HG03469 (cell line): ENCODE data around the gene RNF4.
A peak's percentile ranks its signal among the peaks of the same experiment; 100 is the strongest.
"Not testable (repeated sequence)": the region's sequence is repeated elsewhere in the genome, so short reads cannot be mapped to it uniquely, and the experiment has no call there.

Experiments
- ATAC-seq: cut with Tn5 transposase; IDR thresholded peaks from one replicate; pipeline ENCODE4 v1.9.1; 2021; ENCODE audit warnings: mild to moderate bottlenecking, moderate library complexity, moderate number of reproducible peaks; ENCODE audit not compliant: unreplicated experiment

The RNF4 gene

GRCh38 chr4:2516635-2517034 is 47.7 kb downstream of the RNF4 start:
- no peak for ATAC-seq

- ATAC-seq, result no peak
These were observed 57.7 kb downstream of the RNF4 start for GRCh38 chr4:2526559-2526958.

DNA sequence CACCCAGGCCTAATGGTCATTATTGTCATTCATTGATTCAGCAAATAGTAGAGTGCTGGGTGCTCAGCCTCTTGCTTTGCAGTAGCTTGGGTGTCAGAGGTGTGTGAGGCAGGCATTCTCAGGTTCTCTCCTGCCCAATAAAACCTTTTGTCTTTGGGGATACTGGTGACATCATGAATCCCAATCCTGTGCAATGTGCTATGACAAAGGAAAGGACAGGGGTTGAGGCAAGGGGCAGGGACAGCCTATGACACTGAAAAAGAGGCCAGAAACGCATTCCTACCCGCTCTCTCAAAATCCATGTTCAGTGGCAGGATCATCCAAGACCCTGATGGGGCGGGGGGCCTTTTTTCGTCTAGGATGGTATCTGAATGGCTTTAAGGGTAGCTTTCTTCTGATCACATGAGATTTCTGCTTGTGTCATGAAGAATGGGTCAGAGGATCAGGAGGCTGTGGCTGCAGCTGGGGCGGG is 66.0 kb downstream of the RNF4 start:
- ATAC-seq, result no peak

- peak; percentile 11 for ATAC-seq
These were observed 66.7 kb downstream of the RNF4 start for GRCh38 chr4:2535376-2536192.

DNA sequence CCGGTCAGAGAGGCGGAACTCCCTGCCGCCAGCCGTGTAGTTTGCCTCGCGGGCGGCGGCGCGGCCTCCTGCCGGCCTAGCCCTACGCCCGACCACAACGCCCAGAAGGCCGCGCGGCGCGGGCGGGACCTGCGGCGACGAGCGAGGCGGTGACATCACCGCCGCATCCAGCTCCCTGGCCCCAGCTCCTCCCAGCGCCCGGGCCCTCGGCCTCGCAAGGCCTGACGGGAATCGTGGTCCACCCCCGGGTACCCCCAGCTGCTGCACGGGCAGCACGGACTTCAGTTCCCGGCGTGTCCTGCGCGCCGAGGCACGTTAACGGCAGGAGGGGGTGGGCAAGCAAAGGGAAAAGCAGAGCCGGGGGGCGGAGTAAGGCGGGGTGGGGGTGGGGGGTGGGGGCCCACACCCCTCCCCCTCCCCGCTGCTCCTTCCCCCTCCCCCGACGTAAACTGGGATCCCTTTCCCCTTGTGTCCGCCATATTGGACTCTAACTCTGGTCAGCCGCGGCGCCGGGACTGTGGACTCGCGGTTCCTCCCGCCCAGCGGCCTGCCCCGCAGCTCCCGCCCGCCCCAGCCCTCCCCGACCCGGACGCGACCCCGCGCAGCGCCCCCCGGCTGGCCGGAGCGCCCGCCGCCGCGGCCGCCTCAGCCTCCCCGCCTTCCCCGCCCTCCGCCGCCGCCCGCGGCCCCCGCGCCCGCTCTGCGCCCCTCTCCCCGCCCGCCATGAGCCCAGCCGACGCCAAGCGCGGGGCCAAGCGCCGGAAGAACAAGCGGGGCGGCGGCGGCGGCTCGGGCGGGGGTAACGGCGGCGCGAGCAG is 67.5 kb downstream of the RNF4 start, which contains the start of gene FAM193A:
Gene FAM193A, plus strand, starts transcription at position 455 of the 818 bp plus-strand sequence. Its CDS starts 269 bp downstream, at position 724.
- peak; percentile 77 for ATAC-seq

- no peak for ATAC-seq
These were observed 68.3 kb downstream of the RNF4 start for GRCh38 chr4:2537011-2537830.

- not testable (repeated sequence) for ATAC-seq
These were observed 74.8 kb downstream of the RNF4 start for GRCh38 chr4:2543580-2544191.

DNA sequence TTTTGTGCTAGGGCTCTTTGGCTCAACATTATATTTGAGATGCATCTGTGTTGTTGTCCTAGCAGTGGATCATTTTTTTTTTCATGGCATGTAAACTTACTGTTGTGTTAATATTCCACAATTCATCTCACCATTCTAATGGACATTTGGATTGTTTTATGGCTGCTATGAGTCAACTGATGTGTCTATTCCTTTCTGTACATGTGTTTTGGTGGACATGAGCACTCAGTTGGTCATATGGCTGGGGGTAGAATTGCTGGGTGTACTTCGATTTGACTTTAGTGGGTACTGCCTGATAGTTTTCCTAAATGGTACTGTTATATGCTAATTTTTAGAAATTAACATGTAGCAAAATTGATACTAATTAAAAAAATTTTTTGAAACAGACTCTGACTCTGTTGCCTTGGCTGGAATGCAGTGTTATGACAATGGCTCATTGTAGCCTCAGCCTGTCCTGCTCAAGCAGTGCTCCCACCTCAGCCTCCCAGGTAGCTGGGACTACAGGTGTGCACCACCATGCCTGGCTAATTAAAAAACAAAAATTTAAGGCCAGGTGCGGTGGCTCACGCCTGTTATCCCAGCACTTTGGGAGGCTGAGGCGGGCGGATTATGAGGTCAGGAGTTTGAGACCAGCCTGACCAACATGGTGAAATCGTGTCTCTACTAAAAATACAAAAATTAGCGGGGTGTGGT is 76.6 kb downstream of the RNF4 start:
- ATAC-seq, result no peak

GRCh38 chr4:2546286-2546823 is 77.4 kb downstream of the RNF4 start:
- no peak for ATAC-seq

- not testable (repeated sequence) for ATAC-seq
These were observed 78.2 kb downstream of the RNF4 start for GRCh38 chr4:2546961-2547691.

DNA sequence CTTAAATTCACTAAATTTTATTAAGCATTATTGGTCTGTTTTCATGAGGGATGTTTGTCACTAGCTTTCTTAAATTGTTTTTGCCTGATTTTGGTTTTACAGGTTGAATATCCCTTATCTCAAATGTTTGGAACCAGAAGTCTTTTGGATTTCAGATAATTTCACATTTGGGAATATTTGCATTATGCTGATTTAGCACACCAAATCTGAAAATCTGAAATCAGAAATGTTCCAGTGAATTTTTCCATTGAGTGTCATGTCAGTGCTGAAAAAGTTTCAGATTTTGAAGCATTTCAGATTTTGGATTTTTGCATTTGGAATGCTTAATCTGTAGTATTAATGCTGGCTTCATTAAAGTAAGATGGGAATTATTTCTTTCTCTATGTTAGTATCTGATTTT is 82.2 kb downstream of the RNF4 start:
- ATAC-seq, result no peak

DNA sequence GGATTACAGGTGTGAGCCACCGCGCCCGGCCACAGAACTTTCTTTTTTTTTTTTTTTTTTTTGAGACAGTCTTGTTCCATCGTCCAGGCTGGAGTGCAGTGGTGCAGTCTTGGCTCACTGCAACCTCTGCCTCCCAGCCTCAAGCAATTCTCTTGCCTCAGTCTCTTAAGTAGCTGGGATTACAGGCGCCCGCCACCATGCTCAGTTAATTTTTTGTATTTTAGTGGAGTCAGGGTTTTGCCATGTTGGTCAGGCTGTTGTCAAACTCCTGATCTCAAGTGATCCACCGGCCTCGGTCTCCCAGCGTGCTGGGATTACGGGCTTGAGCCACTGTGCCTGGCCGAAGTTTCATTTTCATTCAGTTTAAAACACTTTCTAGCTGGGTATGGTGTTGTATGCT is 83.9 kb downstream of the RNF4 start:
- no peak for ATAC-seq

DNA sequence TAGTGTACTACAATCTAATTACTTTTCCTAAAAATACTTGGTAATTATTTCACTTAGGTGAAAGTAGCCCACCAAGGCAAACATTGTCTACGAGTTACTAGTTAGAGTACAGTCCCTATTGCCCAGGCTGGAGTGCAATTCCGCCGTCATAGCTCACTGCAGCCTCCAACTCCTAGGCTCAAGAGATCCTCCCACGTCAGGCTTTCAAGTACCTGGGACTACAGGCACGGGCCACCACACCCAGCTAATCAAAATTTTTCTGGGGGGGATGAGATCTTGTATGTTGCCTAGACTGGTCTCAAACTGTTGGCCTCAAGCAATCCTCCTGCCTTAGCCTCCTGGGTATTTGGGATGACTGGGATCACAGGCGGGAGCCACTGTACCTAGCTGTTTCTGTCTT is 89.4 kb downstream of the RNF4 start:
- no peak for ATAC-seq

GRCh38 chr4:2560167-2560566 is 91.3 kb downstream of the RNF4 start:
- no peak for ATAC-seq
